ENCODE data around the gene STAMBPL1. TPM values are rescaled to one million over a fixed set of nuclear protein-coding genes. Genes with fewer than 3 reads are reported as not detected.

STAMBPL1 gene
- total RNA-seq, 4 donors from 2014 or later = 13.3 to 35.8 (median 14.2) TPM

DNA sequence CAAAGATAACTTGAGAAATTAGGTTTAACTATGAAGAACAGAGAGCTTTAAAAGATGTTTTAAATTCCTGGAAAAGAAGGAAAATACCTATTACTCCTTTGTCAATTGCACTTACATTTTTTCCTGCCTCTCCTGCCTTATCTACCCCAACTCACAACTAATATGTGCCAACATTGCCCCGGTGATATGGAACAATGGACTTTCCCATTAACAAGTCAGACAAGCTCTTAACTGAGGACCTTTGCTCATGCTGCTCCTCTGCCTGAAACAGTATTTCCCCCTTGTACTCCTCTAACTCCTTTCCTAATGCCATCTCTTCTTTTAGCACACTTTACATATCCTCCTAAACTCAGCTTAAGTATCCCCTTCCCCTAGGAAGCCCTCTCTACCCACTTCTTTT is 77.3 kb downstream of the STAMBPL1 start:
- Histone ChIP-seq H3K36me3 (no peaks in the 10 kb centered on the region), H3K27me3 (no peaks in the 10 kb centered on the region), H3K4me1 (peaks cover 3% of the 10 kb centered on the region), H3K27ac (no peak overlapping the region), H3K4me3 (no peak overlapping the region), H3K9me3 (no peaks in the 10 kb centered on the region)
- WGBS = 85% methylated on average over 1 of the region's 1 CpG
- no peak for DNase-seq (ENCODE audit: low spot score in 2 of 2)
- TF ChIP-seq, protein P1, sequence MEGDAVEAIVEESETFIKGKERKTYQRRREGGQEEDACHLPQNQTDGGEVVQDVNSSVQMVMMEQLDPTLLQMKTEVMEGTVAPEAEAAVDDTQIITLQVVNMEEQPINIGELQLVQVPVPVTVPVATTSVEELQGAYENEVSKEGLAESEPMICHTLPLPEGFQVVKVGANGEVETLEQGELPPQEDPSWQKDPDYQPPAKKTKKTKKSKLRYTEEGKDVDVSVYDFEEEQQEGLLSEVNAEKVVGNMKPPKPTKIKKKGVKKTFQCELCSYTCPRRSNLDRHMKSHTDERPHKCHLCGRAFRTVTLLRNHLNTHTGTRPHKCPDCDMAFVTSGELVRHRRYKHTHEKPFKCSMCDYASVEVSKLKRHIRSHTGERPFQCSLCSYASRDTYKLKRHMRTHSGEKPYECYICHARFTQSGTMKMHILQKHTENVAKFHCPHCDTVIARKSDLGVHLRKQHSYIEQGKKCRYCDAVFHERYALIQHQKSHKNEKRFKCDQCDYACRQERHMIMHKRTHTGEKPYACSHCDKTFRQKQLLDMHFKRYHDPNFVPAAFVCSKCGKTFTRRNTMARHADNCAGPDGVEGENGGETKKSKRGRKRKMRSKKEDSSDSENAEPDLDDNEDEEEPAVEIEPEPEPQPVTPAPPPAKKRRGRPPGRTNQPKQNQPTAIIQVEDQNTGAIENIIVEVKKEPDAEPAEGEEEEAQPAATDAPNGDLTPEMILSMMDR (IDR thresholded peaks at IDR 0.05) = no peak
- TF ChIP-seq EP300 (IDR thresholded peaks at IDR 0.05) (no peak), POLR2A (IDR thresholded peaks at IDR 0.05) (no peak), POLR2AphosphoS5 (IDR thresholded peaks at IDR 0.05) (no peak)

DNA sequence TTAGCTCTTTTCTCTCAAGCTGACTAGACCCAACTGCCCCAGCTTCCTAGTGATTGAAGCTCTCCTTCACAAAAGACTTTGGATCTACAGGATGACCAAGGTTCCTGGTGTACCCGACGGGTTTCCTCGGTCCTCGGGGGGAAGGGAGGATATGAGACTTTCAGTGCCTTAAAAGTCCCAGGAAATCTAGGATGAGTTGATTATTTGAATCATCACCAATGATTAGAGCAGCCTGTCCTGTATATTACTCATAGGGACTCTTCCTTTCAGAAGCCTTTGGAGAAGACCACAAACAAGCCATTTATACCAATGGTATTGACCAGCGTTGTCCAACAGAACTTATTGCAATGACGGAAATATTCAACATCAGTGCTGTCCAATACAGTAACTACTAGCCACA is 78.7 kb downstream of the STAMBPL1 start:
- Histone ChIP-seq H3K4me1 (no peaks in the 10 kb centered on the region), H3K9me3 (no peaks in the 10 kb centered on the region), H3K4me3 (no peak overlapping the region), H3K27ac (no peak overlapping the region), H3K27me3 (no peaks in the 10 kb centered on the region), H3K36me3 (no peaks in the 10 kb centered on the region)
- no peak for DNase-seq (ENCODE audit: low spot score in 2 of 2)
- 94% methylated on average over 6 of the region's 6 CpGs for WGBS
- TF ChIP-seq, protein P1 (IDR thresholded peaks at IDR 0.05) = no peak
- TF ChIP-seq POLR2AphosphoS5 (IDR thresholded peaks at IDR 0.05) (no peak), EP300 (IDR thresholded peaks at IDR 0.05) (no peak), POLR2A (IDR thresholded peaks at IDR 0.05) (no peak)

DNA sequence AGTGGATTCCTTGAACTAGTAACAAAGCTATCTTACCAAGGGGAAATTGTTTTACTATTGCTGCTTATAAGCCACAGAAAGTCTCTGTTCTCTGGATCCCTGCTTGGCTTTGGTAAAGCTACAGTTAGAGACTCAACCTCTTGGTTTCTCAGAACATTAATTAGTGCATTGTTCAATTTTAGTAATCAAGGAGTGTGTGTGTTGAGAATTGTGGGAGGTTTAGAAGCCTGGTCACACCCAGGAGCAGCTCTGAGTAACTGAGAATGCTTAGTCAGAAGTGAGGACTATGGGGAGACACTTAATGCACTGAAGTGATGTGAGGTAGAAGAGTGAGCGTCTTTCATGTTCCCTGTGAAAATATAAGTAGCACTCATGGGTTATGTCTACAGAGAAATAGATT is 80.8 kb downstream of the STAMBPL1 start:
- DNase-seq (ENCODE audit: low spot score in 2 of 2) = no peak
- H3K4me3 ChIP-seq = no peak overlapping the region
- no peak overlapping the region for H3K27ac ChIP-seq
- TF ChIP-seq, protein P1 (IDR thresholded peaks at IDR 0.05) = no peak
- TF ChIP-seq POLR2A (IDR thresholded peaks at IDR 0.05) (no peak), POLR2AphosphoS5 (IDR thresholded peaks at IDR 0.05) (no peak), EP300 (IDR thresholded peaks at IDR 0.05) (no peak)
- H3K36me3 ChIP-seq = no peaks in the 10 kb centered on the region
- H3K4me1 ChIP-seq = no peaks in the 10 kb centered on the region
- WGBS = 83% methylated on average over 1 of the region's 1 CpG
- H3K27me3 ChIP-seq = no peaks in the 10 kb centered on the region
- no peaks in the 10 kb centered on the region for H3K9me3 ChIP-seq

DNA sequence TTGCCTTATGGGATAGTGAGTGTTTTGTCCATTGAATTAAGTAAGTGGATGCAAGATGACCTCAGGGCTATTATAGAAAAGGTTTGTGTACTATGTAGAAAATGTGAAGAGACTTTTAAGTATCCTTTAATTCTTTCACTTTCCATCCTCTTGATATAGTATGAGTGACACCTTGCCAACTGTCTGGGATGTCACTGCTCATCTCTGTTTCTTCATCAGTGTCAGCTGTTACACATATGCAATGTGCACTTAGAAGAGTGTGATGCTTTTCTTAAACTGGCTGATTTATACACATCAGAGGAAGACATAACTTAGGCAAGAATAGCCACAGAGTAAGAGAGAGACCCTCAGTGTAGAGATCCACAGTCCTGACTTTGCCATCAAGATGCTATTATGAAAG is 81.2 kb downstream of the STAMBPL1 start:
- no peak for DNase-seq (ENCODE audit: low spot score in 2 of 2)
- Histone ChIP-seq H3K4me1 (no peaks in the 10 kb centered on the region), H3K27ac (no peak overlapping the region), H3K27me3 (no peaks in the 10 kb centered on the region), H3K9me3 (no peaks in the 10 kb centered on the region), H3K4me3 (no peak overlapping the region), H3K36me3 (no peaks in the 10 kb centered on the region)
- no peak for TF ChIP-seq POLR2AphosphoS5 (IDR thresholded peaks at IDR 0.05)
- TF ChIP-seq, protein P1 (IDR thresholded peaks at IDR 0.05) = no peak
- no peak for TF ChIP-seq EP300 (IDR thresholded peaks at IDR 0.05)
- no peak for TF ChIP-seq POLR2A (IDR thresholded peaks at IDR 0.05)

DNA sequence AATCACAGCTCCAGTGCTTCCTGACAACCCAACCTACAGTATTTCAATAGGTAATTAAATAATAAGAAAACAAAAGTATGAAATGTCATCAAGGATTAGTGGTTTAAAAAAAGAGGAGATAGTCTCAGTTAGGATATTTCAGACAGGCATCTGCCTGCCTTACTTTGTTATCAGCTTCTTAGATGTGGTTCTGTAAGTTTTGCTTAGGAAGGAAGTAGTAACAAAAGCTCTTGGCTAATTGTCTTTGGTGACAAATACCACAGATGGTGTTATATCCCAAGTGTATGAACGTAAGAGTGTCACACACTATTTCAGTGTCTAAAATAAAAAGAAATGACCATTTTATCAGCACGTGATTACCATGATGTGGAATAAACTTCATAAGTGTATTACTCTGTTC is 82.3 kb downstream of the STAMBPL1 start:
- DNase-seq (ENCODE audit: low spot score in 2 of 2) = no peak
- no peaks in the 10 kb centered on the region for H3K9me3 ChIP-seq
- no peaks in the 10 kb centered on the region for H3K4me1 ChIP-seq
- no peak overlapping the region for H3K27ac ChIP-seq
- no peaks in the 10 kb centered on the region for H3K27me3 ChIP-seq
- 67% methylated on average over 2 of the region's 2 CpGs for WGBS
- H3K36me3 ChIP-seq = no peaks in the 10 kb centered on the region
- TF ChIP-seq, protein P1 (IDR thresholded peaks at IDR 0.05) = no peak
- TF ChIP-seq POLR2A (IDR thresholded peaks at IDR 0.05) = no peak
- no peak for TF ChIP-seq EP300 (IDR thresholded peaks at IDR 0.05)
- no peak for TF ChIP-seq POLR2AphosphoS5 (IDR thresholded peaks at IDR 0.05)
- no peak overlapping the region for H3K4me3 ChIP-seq
